Measurements from ENCODE around the gene MORN5.

Gene MORN5

GRCh38 chr9:122135529-122135859 lies 24.2 kb upstream of the MORN5 start:
- Histone ChIP-seq H3K9ac (no peak overlapping the region), H2AFZ (ENCODE audit: low read depth) (no peak overlapping the region), H3K4me2 (no peak overlapping the region), H3K27ac (no peak overlapping the region), H3K4me1 (ENCODE audit: low read depth, poor library complexity, severe bottlenecking) (no peaks in the 10 kb centered on the region), H3K4me3 (IDR thresholded peaks at IDR 0.05; ENCODE audit: insufficient read depth, low read depth, low read length) (no peak overlapping the region), H3K27me3 (ENCODE audit: insufficient read depth, low read depth) (no peaks in the 10 kb centered on the region), H3K79me2 (ENCODE audit: insufficient read depth, low read depth) (no peaks in the 10 kb centered on the region), H4K20me1 (ENCODE audit: insufficient read depth) (no peaks in the 10 kb centered on the region), H3K36me3 (ENCODE audit: insufficient read depth) (no peaks in the 10 kb centered on the region)
- no peak for TF ChIP-seq CTCF (conservative IDR thresholded peaks at IDR 0.05; ENCODE audit: low read depth, low read length)

GRCh38 chr9:122138560-122139268 lies 21.0 kb upstream of the MORN5 start:
- H3K27ac ChIP-seq, result no peak overlapping the region
- no peak overlapping the region for H2AFZ ChIP-seq (ENCODE audit: low read depth)
- H3K4me1 ChIP-seq (ENCODE audit: low read depth, poor library complexity, severe bottlenecking), result peaks cover 19% of the 10 kb centered on the region
- no peak overlapping the region for H3K4me3 ChIP-seq (IDR thresholded peaks at IDR 0.05; ENCODE audit: insufficient read depth, low read depth, low read length)
- no peaks in the 10 kb centered on the region for H4K20me1 ChIP-seq (ENCODE audit: insufficient read depth)
- H3K36me3 ChIP-seq (ENCODE audit: insufficient read depth), result no peaks in the 10 kb centered on the region
- no peak overlapping the region for H3K9ac ChIP-seq
- TF ChIP-seq CTCF (conservative IDR thresholded peaks at IDR 0.05; ENCODE audit: low read depth, low read length), result no peak
- H3K27me3 ChIP-seq (ENCODE audit: insufficient read depth, low read depth), result no peaks in the 10 kb centered on the region
- H3K4me2 ChIP-seq, result no peak overlapping the region
- H3K79me2 ChIP-seq (ENCODE audit: insufficient read depth, low read depth), result no peaks in the 10 kb centered on the region

GRCh38 chr9:122140368-122141193 lies 19.1 kb upstream of the MORN5 start:
- Histone ChIP-seq H3K27ac (no peak overlapping the region), H3K4me3 (IDR thresholded peaks at IDR 0.05; ENCODE audit: insufficient read depth, low read depth, low read length) (no peak overlapping the region), H3K4me1 (ENCODE audit: low read depth, poor library complexity, severe bottlenecking) (peaks cover 37% of the 10 kb centered on the region), H3K36me3 (ENCODE audit: insufficient read depth) (no peaks in the 10 kb centered on the region), H3K27me3 (ENCODE audit: insufficient read depth, low read depth) (no peaks in the 10 kb centered on the region), H3K9ac (no peak overlapping the region), H3K4me2 (no peak overlapping the region), H3K79me2 (ENCODE audit: insufficient read depth, low read depth) (0 out of 2 replicates have a peak, but pooled peaks cover 6% of the 10 kb centered on the region), H2AFZ (ENCODE audit: low read depth) (no peak overlapping the region), H4K20me1 (ENCODE audit: insufficient read depth) (no peaks in the 10 kb centered on the region)
- no peak for TF ChIP-seq CTCF (conservative IDR thresholded peaks at IDR 0.05; ENCODE audit: low read depth, low read length)

- no peak overlapping the region for H2AFZ ChIP-seq (ENCODE audit: low read depth)
- no peaks in the 10 kb centered on the region for H3K27me3 ChIP-seq (ENCODE audit: insufficient read depth, low read depth)
- H3K4me3 ChIP-seq (IDR thresholded peaks at IDR 0.05; ENCODE audit: insufficient read depth, low read depth, low read length), result no peak overlapping the region
- H3K4me2 ChIP-seq, result no peak overlapping the region
- no peak for TF ChIP-seq CTCF (conservative IDR thresholded peaks at IDR 0.05; ENCODE audit: low read depth, low read length)
- H3K79me2 ChIP-seq (ENCODE audit: insufficient read depth, low read depth), result 0 out of 2 replicates have a peak, but pooled peaks cover 6% of the 10 kb centered on the region
- no peaks in the 10 kb centered on the region for H4K20me1 ChIP-seq (ENCODE audit: insufficient read depth)
- H3K27ac ChIP-seq, result no peak overlapping the region
- peaks cover 38% of the 10 kb centered on the region for H3K4me1 ChIP-seq (ENCODE audit: low read depth, poor library complexity, severe bottlenecking)
- no peak overlapping the region for H3K9ac ChIP-seq
- no peaks in the 10 kb centered on the region for H3K36me3 ChIP-seq (ENCODE audit: insufficient read depth)
Measured at GRCh38 chr9:122141671-122142070, 18.0 kb upstream of the MORN5 start.

Measured in KMS-11 (cell line).